Amniotic stem cell (primary cell): ENCODE measurements around the gene FIBIN.

ENCODE experiments used
- DNase-seq: peaks from one replicate; lab custom pipeline; 2025; lab: John Stamatoyannopoulos, UW

The FIBIN gene

GRCh38 chr11:27022659-27023251 lies 28.8 kb downstream of the FIBIN start:
- DNase-seq = no peak

- no peak for DNase-seq
These were observed 31.0 kb downstream of the FIBIN start for GRCh38 chr11:27024865-27025264.

GRCh38 chr11:27025312-27025955 lies 31.5 kb downstream of the FIBIN start:
- DNase-seq = no peak

- no peak for DNase-seq
These were observed 32.2 kb downstream of the FIBIN start for GRCh38 chr11:27025957-27026733.

- DNase-seq = no peak
These were observed 34.7 kb downstream of the FIBIN start for GRCh38 chr11:27028561-27028965.

- no peak for DNase-seq
These were observed 36.1 kb downstream of the FIBIN start for GRCh38 chr11:27029966-27030365.

- no peak for DNase-seq
These were observed 37.8 kb downstream of the FIBIN start for GRCh38 chr11:27031754-27032153.

- no peak for DNase-seq
These were observed 46.0 kb downstream of the FIBIN start for GRCh38 chr11:27039873-27040272.

GRCh38 chr11:27040302-27041115 lies 46.6 kb downstream of the FIBIN start, which contains the start of gene BBOX1:
TSS of gene BBOX1 (plus strand) at chr11:27040815. CDS start at chr11:27055431, 14,616 bp downstream.
- DNase-seq = no peak

- no peak for DNase-seq
These were observed 47.4 kb downstream of the FIBIN start for GRCh38 chr11:27041141-27041899.
